Measurements from ENCODE around the gene DFFA.

DFFA gene

GRCh38 chr1:10440305-10440704 is 32.0 kb downstream of the DFFA start:
- H3K9ac ChIP-seq (ENCODE audit: low read depth, low read length), result no peak overlapping the region
- TF ChIP-seq CTCF (IDR thresholded peaks at IDR 0.05; ENCODE audit: borderline replicate concordance, extremely low read depth, low read length, poor library complexity, severe bottlenecking), result no peak
- TF ChIP-seq EZH2 (IDR thresholded peaks at IDR 0.05; ENCODE audit: borderline replicate concordance, low read depth, low read length, severe bottlenecking), result no peak

GRCh38 chr1:10438677-10439163 is 33.6 kb downstream of the DFFA start:
- Histone ChIP-seq H3K4me2 (ENCODE audit: insufficient read depth, low read length) (no peak overlapping the region), H3K9me3 (ENCODE audit: insufficient read depth, low read length, severe bottlenecking) (no peaks in the 10 kb centered on the region), H2AFZ (ENCODE audit: low read depth, low read length) (no peak overlapping the region), H3K27me3 (ENCODE audit: insufficient read depth, low read length, poor library complexity) (no peaks in the 10 kb centered on the region), H4K20me1 (ENCODE audit: insufficient read depth, low read length) (no peaks in the 10 kb centered on the region), H3K9ac (ENCODE audit: low read depth, low read length) (no peak overlapping the region), H3K4me3 (ENCODE audit: low read depth in 1 of 2, low read length in 2 of 2) (no peak overlapping the region), H3K36me3 (ENCODE audit: insufficient read depth, low read length) (peaks cover 13% of the 10 kb centered on the region), H3K27ac (ENCODE audit: low read length) (no peak overlapping the region), H3K79me2 (ENCODE audit: insufficient read depth, low read length) (no peaks in the 10 kb centered on the region), H3K4me1 (ENCODE audit: insufficient read depth, low read length) (no peaks in the 10 kb centered on the region)
- no peak for TF ChIP-seq EZH2 (IDR thresholded peaks at IDR 0.05; ENCODE audit: borderline replicate concordance, low read depth, low read length, severe bottlenecking)
- TF ChIP-seq CTCF (IDR thresholded peaks at IDR 0.05; ENCODE audit: borderline replicate concordance, extremely low read depth, low read length, poor library complexity, severe bottlenecking), result no peak
- ATAC-seq (ENCODE audit: insufficient read depth, low read depth) (no peak), DNase-seq (no peak)

More at GRCh38 chr1:10440305-10440704, 32.0 kb downstream of the DFFA start:
- Histone ChIP-seq H3K27ac (ENCODE audit: low read length) (no peak overlapping the region), H3K4me1 (ENCODE audit: insufficient read depth, low read length) (no peaks in the 10 kb centered on the region), H4K20me1 (ENCODE audit: insufficient read depth, low read length) (no peaks in the 10 kb centered on the region), H3K4me2 (ENCODE audit: insufficient read depth, low read length) (no peak overlapping the region), H3K36me3 (ENCODE audit: insufficient read depth, low read length) (peaks cover 17% of the 10 kb centered on the region), H2AFZ (ENCODE audit: low read depth, low read length) (no peak overlapping the region), H3K27me3 (ENCODE audit: insufficient read depth, low read length, poor library complexity) (no peaks in the 10 kb centered on the region), H3K9me3 (ENCODE audit: insufficient read depth, low read length, severe bottlenecking) (no peaks in the 10 kb centered on the region), H3K79me2 (ENCODE audit: insufficient read depth, low read length) (no peaks in the 10 kb centered on the region), H3K4me3 (ENCODE audit: low read depth in 1 of 2, low read length in 2 of 2) (no peak overlapping the region)
- DNase-seq, result no peak
- no peak for ATAC-seq (ENCODE audit: insufficient read depth, low read depth)

- no peak for ATAC-seq (ENCODE audit: insufficient read depth, low read depth)
- no peak overlapping the region for H3K4me3 ChIP-seq (ENCODE audit: low read depth in 1 of 2, low read length in 2 of 2)
- TF ChIP-seq CTCF (IDR thresholded peaks at IDR 0.05; ENCODE audit: borderline replicate concordance, extremely low read depth, low read length, poor library complexity, severe bottlenecking), result no peak
- no peak for TF ChIP-seq EZH2 (IDR thresholded peaks at IDR 0.05; ENCODE audit: borderline replicate concordance, low read depth, low read length, severe bottlenecking)
These were observed 35.3 kb downstream of the DFFA start for GRCh38 chr1:10437052-10437451.

GRCh38 chr1:10434590-10434989 is 37.7 kb downstream of the DFFA start:
- H3K27ac ChIP-seq (ENCODE audit: low read length), result no peak overlapping the region
- no peaks in the 10 kb centered on the region for H3K9me3 ChIP-seq (ENCODE audit: insufficient read depth, low read length, severe bottlenecking)
- no peaks in the 10 kb centered on the region for H3K27me3 ChIP-seq (ENCODE audit: insufficient read depth, low read length, poor library complexity)
- H3K9ac ChIP-seq (ENCODE audit: low read depth, low read length), result no peak overlapping the region
- H2AFZ ChIP-seq (ENCODE audit: low read depth, low read length), result no peak overlapping the region
- H3K4me2 ChIP-seq (ENCODE audit: insufficient read depth, low read length), result no peak overlapping the region
- no peak for ATAC-seq (ENCODE audit: insufficient read depth, low read depth)
- TF ChIP-seq CTCF (IDR thresholded peaks at IDR 0.05; ENCODE audit: borderline replicate concordance, extremely low read depth, low read length, poor library complexity, severe bottlenecking) (no peak), EZH2 (IDR thresholded peaks at IDR 0.05; ENCODE audit: borderline replicate concordance, low read depth, low read length, severe bottlenecking) (no peak)
- H4K20me1 ChIP-seq (ENCODE audit: insufficient read depth, low read length), result no peaks in the 10 kb centered on the region
- H3K4me3 ChIP-seq (ENCODE audit: low read depth in 1 of 2, low read length in 2 of 2), result no peak overlapping the region
- peaks cover 5% of the 10 kb centered on the region for H3K36me3 ChIP-seq (ENCODE audit: insufficient read depth, low read length)
- DNase-seq, result no peak
- peaks cover 29% of the 10 kb centered on the region for H3K4me1 ChIP-seq (ENCODE audit: insufficient read depth, low read length)
- peaks cover 25% of the 10 kb centered on the region for H3K79me2 ChIP-seq (ENCODE audit: insufficient read depth, low read length)

More at GRCh38 chr1:10437052-10437451, 35.3 kb downstream of the DFFA start:
- Histone ChIP-seq H3K9ac (ENCODE audit: low read depth, low read length) (no peak overlapping the region), H3K27me3 (ENCODE audit: insufficient read depth, low read length, poor library complexity) (no peaks in the 10 kb centered on the region), H3K36me3 (ENCODE audit: insufficient read depth, low read length) (peaks cover 15% of the 10 kb centered on the region), H4K20me1 (ENCODE audit: insufficient read depth, low read length) (no peaks in the 10 kb centered on the region), H3K9me3 (ENCODE audit: insufficient read depth, low read length, severe bottlenecking) (no peaks in the 10 kb centered on the region), H2AFZ (ENCODE audit: low read depth, low read length) (no peak overlapping the region), H3K4me2 (ENCODE audit: insufficient read depth, low read length) (no peak overlapping the region), H3K27ac (ENCODE audit: low read length) (no peak overlapping the region), H3K79me2 (ENCODE audit: insufficient read depth, low read length) (peaks cover 8% of the 10 kb centered on the region; the same call in 1 of the 2 replicates), H3K4me1 (ENCODE audit: insufficient read depth, low read length) (peaks cover 13% of the 10 kb centered on the region)
- DNase-seq, result no peak

All from DND-41 (cell line).